ENCODE measurements around the gene UBE2E2. TPM values are rescaled to one million over a fixed set of nuclear protein-coding genes. Genes with fewer than 3 reads are reported as not detected.

Gene UBE2E2
- total RNA-seq, 1 experiment from 2014 or later = 38.6 TPM

- H2AFZ ChIP-seq (ENCODE audit: low read length) = no peak overlapping the region
- WGBS (ENCODE audit: extremely low coverage, insufficient read length, low lambda C conversion rate) = no CpG with 5 or more reads among the region's 2 CpGs
- peaks cover 3% of the 10 kb centered on the region for H3K79me1 ChIP-seq (ENCODE audit: insufficient read depth, low read depth, low read length, poor library complexity, severe bottlenecking)
- no peak overlapping the region for H3K4ac ChIP-seq (ENCODE audit: low read depth, low read length)
- no peak overlapping the region for H3K14ac ChIP-seq (ENCODE audit: insufficient read depth, low read length)
- Mint-ChIP-seq H3K36me3 (ENCODE audit: insufficient read depth in 1 of 3, low read depth in 3 of 3) (peaks cover 0 to 6% (median 0%) of the 10 kb centered on the region in 3 experiments; a peak in 3 of 7 replicates), H3K27ac (no peak overlapping the region), H3K4me3 (no peak overlapping the region), H3K9me3 (no peaks in the 10 kb centered on the region; a peak in 1 of 5 replicates), H3K27me3 (ENCODE audit: low read depth) (no peaks in the 10 kb centered on the region), H3K4me1 (no peaks in the 10 kb centered on the region)
- no peak overlapping the region for H2BK5ac ChIP-seq (ENCODE audit: insufficient read length, low read length)
- H2BK15ac ChIP-seq (ENCODE audit: low read depth, low read length) = no peak overlapping the region
- H2BK12ac ChIP-seq (ENCODE audit: insufficient read length, low read depth, low read length) = no peak overlapping the region
- H3K9ac ChIP-seq (ENCODE audit: extremely low read depth, insufficient read length, low read length) = no peak overlapping the region
- H4K8ac ChIP-seq (replicated peaks; ENCODE audit: insufficient read length, low read depth, low read length) = no peak overlapping the region
- no peak overlapping the region for H4K91ac ChIP-seq (ENCODE audit: insufficient read length, low read depth, low read length)
- no peak overlapping the region for H3K18ac ChIP-seq (ENCODE audit: insufficient read length, low read depth, low read length)
- no peak overlapping the region for H4K5ac ChIP-seq (ENCODE audit: insufficient read length, low read depth, low read length)
- H3K4me2 ChIP-seq (ENCODE audit: insufficient read depth, insufficient read length, low read length) = no peak overlapping the region
- no peaks in the 10 kb centered on the region for H4K20me1 ChIP-seq (ENCODE audit: control insufficient read depth, insufficient read depth, insufficient read length)
- H2BK120ac ChIP-seq (ENCODE audit: low read depth, low read length, poor library complexity, severe bottlenecking) = no peak overlapping the region
- H3K4me1 ChIP-seq (ENCODE audit: insufficient read depth, low read length) = no peaks in the 10 kb centered on the region
- H3K9me3 ChIP-seq (ENCODE audit: control insufficient read depth, low read depth, low read length) = no peaks in the 10 kb centered on the region
- TF ChIP-seq CTCF (conservative IDR thresholded peaks at IDR 0.05) = no peak
- H2AK5ac ChIP-seq (ENCODE audit: insufficient read length, low read length) = no peak overlapping the region
- H3K79me2 ChIP-seq (ENCODE audit: insufficient read depth, low read length) = peaks cover 3% of the 10 kb centered on the region; the same call in 1 of the 2 replicates
- no peak overlapping the region for H2BK20ac ChIP-seq (ENCODE audit: low read depth, low read length, poor library complexity, severe bottlenecking)
- H3K27ac ChIP-seq (ENCODE audit: insufficient read length, low read depth, low read length) = no peak overlapping the region
- no peaks in the 10 kb centered on the region for H3K27me3 ChIP-seq (ENCODE audit: insufficient read depth, low read length)
- H3K56ac ChIP-seq (ENCODE audit: insufficient read length, low read depth, low read length) = no peak overlapping the region
- no peak overlapping the region for H3K23ac ChIP-seq (ENCODE audit: insufficient read length, low read depth, low read length)
- DNase-seq = no peak
- H3T11ph ChIP-seq (ENCODE audit: low read length) = no peak overlapping the region
- no peaks in the 10 kb centered on the region for H3K23me2 ChIP-seq (ENCODE audit: insufficient read length, low read depth, low read length, poor library complexity, severe bottlenecking)
Observed at GRCh38 chr3:23259515-23259914, 56.4 kb downstream of the UBE2E2 start.

All from H9 (cell line).